ENCODE measurements around the gene CD99. TPM values are rescaled to one million over a fixed set of nuclear protein-coding genes. Genes with fewer than 3 reads are reported as not detected.
"Not testable (repeated sequence)": the region's sequence is repeated elsewhere in the genome, so short reads cannot be mapped to it uniquely, and the experiment has no call there.

Gene CD99
- total RNA-seq, 1 donor from 2014 or later: 714 TPM

GRCh38 chrX:2723286-2723879 is 32.3 kb downstream of the CD99 start:
- Mint-ChIP-seq H3K27me3 (ENCODE audit: unreplicated experiment) (peaks cover 9% of the 10 kb centered on the region), H3K36me3 (ENCODE audit: low read depth, unreplicated experiment) (peaks cover 64% of the 10 kb centered on the region), H3K4me3 (ENCODE audit: unreplicated experiment) (peak overlapping the region; percentile 80), H3K4me1 (ENCODE audit: unreplicated experiment) (no peaks in the 10 kb centered on the region), H3K27ac (ENCODE audit: unreplicated experiment) (no peak overlapping the region), H3K9me3 (ENCODE audit: unreplicated experiment) (no peaks in the 10 kb centered on the region)
- DNase-seq (ENCODE audit: low spot score): no peak
- no peak for TF ChIP-seq CTCF (IDR thresholded peaks at IDR 0.05; ENCODE audit: unreplicated experiment)

DNA sequence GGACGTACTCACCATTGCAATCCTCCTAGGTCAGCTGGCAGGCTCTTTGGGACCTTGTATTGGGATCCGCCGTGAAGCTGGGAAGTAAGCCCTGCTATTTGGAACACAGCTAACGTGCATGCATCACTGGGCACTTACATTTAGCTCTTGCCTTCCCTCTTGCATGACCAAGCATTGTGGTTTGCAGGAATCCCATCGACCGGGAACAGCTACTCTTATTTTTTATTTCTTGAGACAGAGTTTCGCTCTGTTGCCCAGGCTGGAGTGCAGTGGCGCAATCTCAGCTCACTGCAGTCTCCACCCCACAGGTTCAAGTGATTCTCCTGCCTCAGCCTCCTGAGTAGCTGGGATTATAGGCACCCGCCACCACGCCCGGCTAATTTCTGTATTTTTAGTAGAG is 36.2 kb downstream of the CD99 start:
- not testable (repeated sequence) for H3K4me3 Mint-ChIP-seq (ENCODE audit: unreplicated experiment); H3K27ac Mint-ChIP-seq (ENCODE audit: unreplicated experiment)
- peaks cover 68% of the 10 kb centered on the region for H3K36me3 Mint-ChIP-seq (ENCODE audit: low read depth, unreplicated experiment)

GRCh38 chrX:2732076-2732475 is 41.0 kb downstream of the CD99 start:
- no peak for TF ChIP-seq CTCF (IDR thresholded peaks at IDR 0.05; ENCODE audit: unreplicated experiment)
- Mint-ChIP-seq H3K9me3 (ENCODE audit: unreplicated experiment) (no peaks in the 10 kb centered on the region), H3K4me3 (ENCODE audit: unreplicated experiment) (peak overlapping the region; percentile 25), H3K27me3 (ENCODE audit: unreplicated experiment) (no peaks in the 10 kb centered on the region), H3K27ac (ENCODE audit: unreplicated experiment) (no peak overlapping the region), H3K36me3 (ENCODE audit: low read depth, unreplicated experiment) (peaks cover 74% of the 10 kb centered on the region), H3K4me1 (ENCODE audit: unreplicated experiment) (no peaks in the 10 kb centered on the region)
- no peak for DNase-seq (ENCODE audit: low spot score)

More for the DNA sequence above, 36.2 kb downstream of the CD99 start:
- not testable (repeated sequence) for H3K9me3 Mint-ChIP-seq (ENCODE audit: unreplicated experiment); H3K27me3 Mint-ChIP-seq (ENCODE audit: unreplicated experiment); DNase-seq (ENCODE audit: low spot score); H3K4me1 Mint-ChIP-seq (ENCODE audit: unreplicated experiment)

DNA sequence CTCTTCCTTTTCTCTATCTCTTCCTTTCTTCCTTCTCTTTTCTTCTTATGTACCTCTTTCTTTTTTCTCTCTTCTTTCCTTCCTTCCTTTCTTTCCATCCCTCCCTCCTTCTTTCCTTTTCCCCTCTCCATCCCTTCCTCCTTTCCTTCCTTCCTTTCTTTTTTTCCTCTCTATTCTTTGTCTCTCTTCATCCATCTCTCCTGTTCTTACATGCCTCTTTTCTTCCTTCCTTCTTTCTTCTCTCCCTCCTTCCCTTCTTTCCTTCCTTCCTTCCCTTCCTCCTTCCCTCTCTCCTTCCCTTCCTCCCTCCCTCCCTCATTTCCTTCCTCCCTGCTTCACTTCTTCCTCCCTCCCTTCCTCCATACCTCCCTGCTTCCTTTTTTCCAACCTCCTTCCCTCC is 41.6 kb downstream of the CD99 start:
- DNase-seq (ENCODE audit: low spot score): no peak
- Mint-ChIP-seq H3K4me1 (ENCODE audit: unreplicated experiment) (no peaks in the 10 kb centered on the region), H3K36me3 (ENCODE audit: low read depth, unreplicated experiment) (peaks cover 74% of the 10 kb centered on the region), H3K4me3 (ENCODE audit: unreplicated experiment) (peak overlapping the region; percentile 51), H3K27ac (ENCODE audit: unreplicated experiment) (no peak overlapping the region), H3K9me3 (ENCODE audit: unreplicated experiment) (no peaks in the 10 kb centered on the region), H3K27me3 (ENCODE audit: unreplicated experiment) (no peaks in the 10 kb centered on the region)
- TF ChIP-seq CTCF (IDR thresholded peaks at IDR 0.05; ENCODE audit: unreplicated experiment): no peak

DNA sequence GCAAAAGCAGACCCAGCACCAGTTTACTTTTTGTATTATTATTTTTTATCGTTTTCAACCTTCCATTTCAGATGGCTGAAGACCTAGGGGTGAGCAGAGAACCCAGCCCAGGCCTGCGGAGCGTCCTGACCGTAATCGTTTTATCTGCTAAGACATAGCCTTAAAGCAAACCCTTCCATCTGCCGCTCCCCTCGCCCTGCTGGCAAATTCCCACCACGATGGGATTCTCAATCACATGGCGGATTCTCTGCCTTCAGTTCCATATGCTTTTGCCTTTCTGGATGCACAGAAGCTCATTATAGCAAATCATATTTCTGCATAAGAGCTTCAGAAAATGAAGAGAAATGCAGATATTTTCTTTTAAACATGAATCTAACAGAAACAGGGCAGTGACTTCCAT is 42.2 kb downstream of the CD99 start:
- Mint-ChIP-seq H3K4me3 (ENCODE audit: unreplicated experiment) (peak overlapping the region; percentile 67), H3K4me1 (ENCODE audit: unreplicated experiment) (no peaks in the 10 kb centered on the region), H3K36me3 (ENCODE audit: low read depth, unreplicated experiment) (peaks cover 74% of the 10 kb centered on the region), H3K27ac (ENCODE audit: unreplicated experiment) (no peak overlapping the region), H3K27me3 (ENCODE audit: unreplicated experiment) (no peaks in the 10 kb centered on the region), H3K9me3 (ENCODE audit: unreplicated experiment) (no peaks in the 10 kb centered on the region)
- no peak for TF ChIP-seq CTCF (IDR thresholded peaks at IDR 0.05; ENCODE audit: unreplicated experiment)
- DNase-seq (ENCODE audit: low spot score): no peak
